Mesenteric fat pad (tissue), 1 donor: ENCODE data around the gene CPOX. TPM values are rescaled to one million over a fixed set of nuclear protein-coding genes. Genes with fewer than 3 reads are reported as not detected.
"Not testable (repeated sequence)": the region's sequence is repeated elsewhere in the genome, so short reads cannot be mapped to it uniquely, and the experiment has no call there.

Experiments used
- DNase-seq: peaks from one replicate; pipeline ENCODE4 v3.0.0-alpha.2; 2020; ENCODE audit warnings: low spot score
- total RNA-seq: library from RNA; stranded (reverse); fragmentation: NEBNext Ultra II Directional; extraction: Animal tissue kit (Norgen Biotek cat#: 25700); gene quantifications from one replicate; pipeline ENCODE4 v1.2.1, GENCODE V29; 2021
- donor health status: DM: yes; HTN: yes; CAD: no.

CPOX gene
- total RNA-seq, 1 donor from 2014 or later, result 14.7 TPM

- no peak for DNase-seq
These were observed 29.0 kb downstream of the CPOX start for GRCh38 chr3:98564282-98565005.

GRCh38 chr3:98563661-98564281, 29.6 kb downstream of the CPOX start:
- DNase-seq, result no peak

GRCh38 chr3:98561727-98562521, 31.5 kb downstream of the CPOX start:
- DNase-seq, result no peak

- no peak for DNase-seq
These were observed 32.5 kb downstream of the CPOX start for GRCh38 chr3:98560911-98561310.

- DNase-seq, result not testable (repeated sequence)
These were observed 33.6 kb downstream of the CPOX start for GRCh38 chr3:98559769-98560168.

GRCh38 chr3:98558100-98558827, 35.1 kb downstream of the CPOX start:
- no peak for DNase-seq

GRCh38 chr3:98557324-98558010, 35.9 kb downstream of the CPOX start:
- DNase-seq, result no peak

- DNase-seq, result no peak
These were observed 37.0 kb downstream of the CPOX start for GRCh38 chr3:98556164-98557130.

GRCh38 chr3:98555025-98555379, 38.4 kb downstream of the CPOX start:
- no peak for DNase-seq

- DNase-seq, result no peak
These were observed 38.8 kb downstream of the CPOX start for GRCh38 chr3:98554580-98554979.

GRCh38 chr3:98553753-98554152, 39.7 kb downstream of the CPOX start:
- no peak for DNase-seq

- no peak for DNase-seq
These were observed 40.3 kb downstream of the CPOX start for GRCh38 chr3:98553021-98553563.

GRCh38 chr3:98552232-98553020, 41.0 kb downstream of the CPOX start:
- DNase-seq, result no peak

- no peak for DNase-seq
These were observed 41.7 kb downstream of the CPOX start for GRCh38 chr3:98551754-98552153.

GRCh38 chr3:98551236-98551635, 42.2 kb downstream of the CPOX start:
- no peak for DNase-seq

- no peak for DNase-seq
These were observed 42.6 kb downstream of the CPOX start for GRCh38 chr3:98550833-98551232.

- no peak for DNase-seq
These were observed 44.9 kb downstream of the CPOX start for GRCh38 chr3:98548544-98548943.

GRCh38 chr3:98545940-98546339, 47.5 kb downstream of the CPOX start:
- DNase-seq, result no peak

- DNase-seq, result no peak
These were observed 50.8 kb downstream of the CPOX start for GRCh38 chr3:98542623-98543022.
